SH-SY5Y (cell line): ENCODE measurements around the gene PABPC1L.

Experiments
- GATA2 ChIP-seq: IDR thresholded peaks from 2 replicates; pipeline ENCODE4 v1.6.1; 2011; ENCODE audit warnings: mild to moderate bottlenecking, low read depth, low read length
- GATA3 ChIP-seq: IDR thresholded peaks from 2 replicates; pipeline ENCODE4 v1.6.1; 2011; ENCODE audit warnings: low read depth, mild to moderate bottlenecking, low read length, moderate library complexity

DNA sequence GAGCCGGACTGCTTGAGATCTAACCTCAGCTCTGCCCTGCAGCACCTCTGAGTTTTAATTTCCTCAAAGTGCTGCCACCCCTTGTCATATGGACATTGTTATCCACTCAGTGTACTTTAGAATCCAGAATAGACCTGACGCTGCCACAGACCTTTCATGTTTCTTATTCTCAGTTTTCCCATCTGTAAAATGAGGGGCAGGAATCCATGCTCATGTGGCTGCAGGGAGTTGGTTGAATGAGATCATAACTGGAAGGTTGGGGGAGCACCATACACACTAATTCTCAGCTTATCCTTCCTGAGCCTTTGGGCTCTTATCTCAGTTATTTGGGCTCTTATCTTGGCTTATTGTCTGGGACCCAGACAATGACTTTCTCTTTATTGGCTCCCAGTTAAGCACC is 2.3 kb downstream of the PABPC1L start:
- TF ChIP-seq GATA2 (no peak), GATA3 (no peak)
